ENCODE data around the gene GPN1.
"Not testable (repeated sequence)": the region's sequence is repeated elsewhere in the genome, so short reads cannot be mapped to it uniquely, and the experiment has no call there.

Gene GPN1

GRCh38 chr2:27628767-27629709 is at the start of gene GPN1, which contains the start of gene CCDC121:
GPN1 (plus strand) TSS chr2:27629050; CDS start chr2:27629059, 9 bp downstream.
CCDC121 (minus strand) TSS chr2:27629012; CDS start chr2:27627799, 1,213 bp downstream.
- peak; percentile 94 for DNase-seq

- no peak for DNase-seq
Observed at GRCh38 chr2:27581417-27582128, 47.3 kb upstream of the GPN1 start.

GRCh38 chr2:27582129-27582694 is 46.6 kb upstream of the GPN1 start:
- no peak for DNase-seq

- peak; percentile 91 for DNase-seq
Observed at GRCh38 chr2:27582695-27583389, 46.0 kb upstream of the GPN1 start, which contains the start of gene ZNF512. ZNF512 (plus strand) TSS chr2:27583042; CDS start chr2:27583113, 71 bp downstream.

- DNase-seq = no peak
Observed at GRCh38 chr2:27583390-27583915, 45.4 kb upstream of the GPN1 start.

- no peak for DNase-seq
Observed at GRCh38 chr2:27584597-27584996, 44.3 kb upstream of the GPN1 start.

- DNase-seq = no peak
Observed at GRCh38 chr2:27587025-27587424, 41.8 kb upstream of the GPN1 start.

- DNase-seq = no peak
Observed at GRCh38 chr2:27588308-27588707, 40.5 kb upstream of the GPN1 start.

- DNase-seq = no peak
Observed at GRCh38 chr2:27591745-27592144, 37.1 kb upstream of the GPN1 start.

- no peak for DNase-seq
Observed at GRCh38 chr2:27593240-27593639, 35.6 kb upstream of the GPN1 start.

GRCh38 chr2:27594020-27594703 is 34.7 kb upstream of the GPN1 start:
- DNase-seq = not testable (repeated sequence)

- not testable (repeated sequence) for DNase-seq
Observed at GRCh38 chr2:27595412-27595811, 33.4 kb upstream of the GPN1 start.

GRCh38 chr2:27596627-27597026 is 32.2 kb upstream of the GPN1 start:
- DNase-seq = no peak

GRCh38 chr2:27606611-27607010 is 22.2 kb upstream of the GPN1 start:
- no peak for DNase-seq

- no peak for DNase-seq
Observed at GRCh38 chr2:27613985-27614384, 14.9 kb upstream of the GPN1 start.

- no peak for DNase-seq
Observed at GRCh38 chr2:27615316-27615715, 13.5 kb upstream of the GPN1 start.

GRCh38 chr2:27621524-27621923 is 7.3 kb upstream of the GPN1 start:
- no peak for DNase-seq

GRCh38 chr2:27622921-27623384 is 5.9 kb upstream of the GPN1 start:
- no peak for DNase-seq

- DNase-seq = no peak
Observed at GRCh38 chr2:27624943-27625342, 3.9 kb upstream of the GPN1 start.

GRCh38 chr2:27626323-27626722 is 2.5 kb upstream of the GPN1 start:
- not testable (repeated sequence) for DNase-seq

GRCh38 chr2:27626921-27627320 is 1.9 kb upstream of the GPN1 start:
- not testable (repeated sequence) for DNase-seq
